ENCODE results near the gene ARPC1B. TPM values are rescaled to one million over a fixed set of nuclear protein-coding genes. Genes with fewer than 3 reads are reported as not detected.

Gene ARPC1B
- total and polyA plus RNA-seq, 2 donors (not counting 1 experiment from before 2014, with no cell fraction given), result 245 to 394 TPM

- H4K20me1 ChIP-seq (ENCODE audit: control insufficient read depth, extremely low read depth, insufficient read depth, low read length), result no peaks in the 10 kb centered on the region
- no peak overlapping the region for H2AFZ ChIP-seq (ENCODE audit: low read length)
- H3K27ac ChIP-seq (ENCODE audit: insufficient read depth, low read length), result no peak overlapping the region
- no peak overlapping the region for H3K4me2 ChIP-seq (ENCODE audit: extremely low read depth, insufficient read depth, low read length)
- DNase-seq (ENCODE audit: low read depth in 2 of 2), result no peak
- H3K9me3 ChIP-seq (ENCODE audit: control insufficient read depth, insufficient read depth, low read depth, low read length), result no peaks in the 10 kb centered on the region
- no peak overlapping the region for H3K9ac ChIP-seq (ENCODE audit: insufficient read depth, low read length)
- H3K27me3 ChIP-seq (ENCODE audit: control insufficient read depth, insufficient read depth, low read length), result no peaks in the 10 kb centered on the region
- no peak overlapping the region for H3K4me3 ChIP-seq (replicated peaks in 1 of 4; ENCODE audit: control extremely low read depth in 1 of 4, insufficient read depth in 1 of 4, low read depth in 3 of 4, low read length in 4 of 4)
- H3K4me1 ChIP-seq (ENCODE audit: control insufficient read depth, extremely low read depth, insufficient read depth, low read length), result peaks cover 11% of the 10 kb centered on the region
- H3K36me3 ChIP-seq (ENCODE audit: control insufficient read depth, insufficient read depth, low read length), result peaks cover 44% of the 10 kb centered on the region
- H3K79me2 ChIP-seq (ENCODE audit: control insufficient read depth, insufficient read depth, low read length), result peaks cover 4% of the 10 kb centered on the region
- TF ChIP-seq CTCF (conservative IDR thresholded peaks at IDR 0.05 in 1 of 2, IDR thresholded peaks at IDR 0.05 in 1 of 2; ENCODE audit: low read depth in 1 of 2, low read length in 2 of 2) (no peak), EZH2 (IDR thresholded peaks at IDR 0.05; ENCODE audit: low read length, missing control alignments) (no peak)
These were observed 19.6 kb downstream of the ARPC1B start for GRCh38 chr7:99394188-99394502.

GRCh38 chr7:99395616-99396327 is 21.2 kb downstream of the ARPC1B start:
- no peak for DNase-seq (ENCODE audit: low read depth in 2 of 2)
- Histone ChIP-seq H3K79me2 (ENCODE audit: control insufficient read depth, insufficient read depth, low read length) (peaks cover 4% of the 10 kb centered on the region), H3K4me2 (ENCODE audit: extremely low read depth, insufficient read depth, low read length) (no peak overlapping the region), H3K9me3 (ENCODE audit: control insufficient read depth, insufficient read depth, low read depth, low read length) (no peaks in the 10 kb centered on the region), H4K20me1 (ENCODE audit: control insufficient read depth, extremely low read depth, insufficient read depth, low read length) (no peaks in the 10 kb centered on the region), H3K27me3 (ENCODE audit: control insufficient read depth, insufficient read depth, low read length) (no peaks in the 10 kb centered on the region), H3K9ac (ENCODE audit: insufficient read depth, low read length) (no peak overlapping the region), H3K4me3 (replicated peaks in 1 of 4; ENCODE audit: control extremely low read depth in 1 of 4, insufficient read depth in 1 of 4, low read depth in 3 of 4, low read length in 4 of 4) (no peak overlapping the region), H3K4me1 (ENCODE audit: control insufficient read depth, extremely low read depth, insufficient read depth, low read length) (peaks cover 11% of the 10 kb centered on the region), H3K36me3 (ENCODE audit: control insufficient read depth, insufficient read depth, low read length) (peaks cover 44% of the 10 kb centered on the region), H2AFZ (ENCODE audit: low read length) (no peak overlapping the region), H3K27ac (ENCODE audit: insufficient read depth, low read length) (no peak overlapping the region)
- TF ChIP-seq EZH2 (IDR thresholded peaks at IDR 0.05; ENCODE audit: low read length, missing control alignments) (no peak), CTCF (conservative IDR thresholded peaks at IDR 0.05 in 1 of 2, IDR thresholded peaks at IDR 0.05 in 1 of 2; ENCODE audit: low read depth in 1 of 2, low read length in 2 of 2) (no peak)

- H3K79me2 ChIP-seq (ENCODE audit: control insufficient read depth, insufficient read depth, low read length), result peaks cover 5% of the 10 kb centered on the region
- peaks cover 11% of the 10 kb centered on the region for H3K4me1 ChIP-seq (ENCODE audit: control insufficient read depth, extremely low read depth, insufficient read depth, low read length)
- no peak overlapping the region for H3K4me3 ChIP-seq (replicated peaks in 1 of 4; ENCODE audit: control extremely low read depth in 1 of 4, insufficient read depth in 1 of 4, low read depth in 3 of 4, low read length in 4 of 4)
- no peak overlapping the region for H3K4me2 ChIP-seq (ENCODE audit: extremely low read depth, insufficient read depth, low read length)
- no peak for DNase-seq (ENCODE audit: low read depth in 2 of 2)
- no peak for TF ChIP-seq EZH2 (IDR thresholded peaks at IDR 0.05; ENCODE audit: low read length, missing control alignments)
- TF ChIP-seq CTCF (conservative IDR thresholded peaks at IDR 0.05 in 1 of 2, IDR thresholded peaks at IDR 0.05 in 1 of 2; ENCODE audit: low read depth in 1 of 2, low read length in 2 of 2), result no peak
- no peak overlapping the region for H3K9ac ChIP-seq (ENCODE audit: insufficient read depth, low read length)
- H4K20me1 ChIP-seq (ENCODE audit: control insufficient read depth, extremely low read depth, insufficient read depth, low read length), result no peaks in the 10 kb centered on the region
- H2AFZ ChIP-seq (ENCODE audit: low read length), result no peak overlapping the region
- no peak overlapping the region for H3K27ac ChIP-seq (ENCODE audit: insufficient read depth, low read length)
- H3K36me3 ChIP-seq (ENCODE audit: control insufficient read depth, insufficient read depth, low read length), result peaks cover 43% of the 10 kb centered on the region
- no peaks in the 10 kb centered on the region for H3K27me3 ChIP-seq (ENCODE audit: control insufficient read depth, insufficient read depth, low read length)
- H3K9me3 ChIP-seq (ENCODE audit: control insufficient read depth, insufficient read depth, low read depth, low read length), result no peaks in the 10 kb centered on the region
These were observed 22.1 kb downstream of the ARPC1B start for GRCh38 chr7:99396418-99397296.

All from fibroblast of lung (primary cell).